Fibroblast of peridontal ligament (primary cell): ENCODE data around the gene MYO7A.

Source experiments
- DNase-seq: peaks from one replicate; pipeline ENCODE4 v3.0.0-alpha.2; 2010; ENCODE audit errors: extremely low read depth

Gene MYO7A

DNA sequence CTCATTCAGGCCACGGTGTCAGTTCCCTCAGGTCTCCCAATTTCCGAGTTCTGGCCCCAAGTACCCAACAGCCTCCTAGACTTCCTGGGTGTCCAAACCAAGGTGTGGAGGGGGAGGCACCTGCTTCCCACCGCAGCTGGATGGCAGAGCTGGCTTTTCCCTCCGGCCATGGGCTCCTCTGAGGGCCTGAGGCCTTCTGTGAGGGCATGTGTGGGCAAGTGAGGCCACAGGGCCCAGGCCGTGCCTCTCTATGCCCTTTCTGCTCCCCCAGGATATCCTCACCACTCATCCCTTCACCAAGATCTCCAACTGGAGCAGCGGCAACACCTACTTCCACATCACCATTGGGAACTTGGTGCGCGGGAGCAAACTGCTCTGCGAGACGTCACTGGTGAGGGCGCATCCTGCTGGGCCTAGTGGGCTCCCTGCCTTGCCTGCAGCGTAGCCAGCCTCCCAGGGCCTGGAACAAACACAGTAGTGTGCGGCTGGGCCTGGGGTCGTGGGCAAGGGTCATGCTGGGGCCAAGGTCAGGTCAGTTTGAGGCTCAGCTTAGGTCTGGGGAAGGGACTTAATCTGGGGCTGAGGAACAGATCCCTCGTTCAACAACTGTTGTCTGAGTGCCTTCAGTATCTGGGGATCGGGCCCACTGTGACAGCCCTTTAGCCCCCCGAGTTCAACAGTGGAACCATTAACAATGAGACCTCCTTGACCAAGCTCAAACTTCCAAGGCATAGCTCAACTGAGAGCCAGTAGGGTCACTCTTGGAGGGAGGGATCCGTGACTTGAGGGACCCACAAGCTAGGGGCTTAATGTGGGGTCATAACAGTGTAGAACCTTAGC, 85.8 kb downstream of the MYO7A start:
- no peak for DNase-seq

DNA sequence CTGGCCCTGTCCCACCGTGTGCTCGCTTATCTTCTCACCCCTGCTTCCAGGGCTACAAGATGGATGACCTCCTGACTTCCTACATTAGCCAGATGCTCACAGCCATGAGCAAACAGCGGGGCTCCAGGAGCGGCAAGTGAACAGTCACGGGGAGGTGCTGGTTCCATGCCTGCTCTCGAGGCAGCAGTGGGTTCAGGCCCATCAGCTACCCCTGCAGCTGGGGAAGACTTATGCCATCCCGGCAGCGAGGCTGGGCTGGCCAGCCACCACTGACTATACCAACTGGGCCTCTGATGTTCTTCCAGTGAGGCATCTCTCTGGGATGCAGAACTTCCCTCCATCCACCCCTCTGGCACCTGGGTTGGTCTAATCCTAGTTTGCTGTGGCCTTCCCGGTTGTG, 86.5 kb downstream of the MYO7A start:
- no peak for DNase-seq

DNA sequence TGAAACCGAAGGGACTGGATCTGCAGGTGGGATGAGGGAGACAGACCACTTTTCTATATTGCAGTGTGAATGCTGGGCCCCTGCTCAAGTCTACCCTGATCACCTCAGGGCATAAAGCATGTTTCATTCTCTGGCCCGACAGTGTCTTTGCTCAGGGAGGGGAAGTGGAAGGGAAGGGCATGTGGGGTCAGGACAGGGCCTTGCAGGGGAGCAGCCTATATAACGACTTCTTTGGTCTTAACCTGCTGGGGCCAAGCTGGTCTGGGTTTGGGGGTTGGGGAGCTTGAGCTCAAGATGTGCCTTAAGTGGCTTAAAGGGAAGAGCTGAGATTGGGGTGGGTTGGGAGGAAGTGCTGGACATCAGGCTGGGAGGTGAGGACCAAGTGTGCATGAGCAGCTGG, 87.1 kb downstream of the MYO7A start:
- DNase-seq = no peak

- DNase-seq = no peak
Measured at GRCh38 chr11:77217156-77217555, 89.1 kb downstream of the MYO7A start.

DNA sequence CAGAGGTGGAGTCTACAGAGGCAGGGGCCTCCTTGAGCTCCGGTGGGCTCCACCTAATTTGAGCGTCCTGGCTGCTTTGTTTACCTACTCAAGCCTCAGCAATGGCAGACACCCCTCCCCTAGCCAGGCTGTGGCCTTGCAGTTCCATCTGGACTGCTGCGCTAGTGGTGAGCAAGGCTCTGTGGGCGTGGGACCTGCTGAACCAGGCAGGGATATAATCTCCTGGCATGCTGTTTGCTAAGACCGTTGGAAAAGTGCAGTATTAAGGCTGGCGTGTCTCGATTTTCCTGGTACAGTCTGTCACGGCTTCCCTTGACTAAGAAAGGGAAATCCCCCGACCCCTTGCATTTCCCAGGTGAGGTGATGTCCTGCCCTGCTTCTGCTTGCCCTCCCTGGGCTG, 95.8 kb downstream of the MYO7A start:
- DNase-seq = no peak

DNA sequence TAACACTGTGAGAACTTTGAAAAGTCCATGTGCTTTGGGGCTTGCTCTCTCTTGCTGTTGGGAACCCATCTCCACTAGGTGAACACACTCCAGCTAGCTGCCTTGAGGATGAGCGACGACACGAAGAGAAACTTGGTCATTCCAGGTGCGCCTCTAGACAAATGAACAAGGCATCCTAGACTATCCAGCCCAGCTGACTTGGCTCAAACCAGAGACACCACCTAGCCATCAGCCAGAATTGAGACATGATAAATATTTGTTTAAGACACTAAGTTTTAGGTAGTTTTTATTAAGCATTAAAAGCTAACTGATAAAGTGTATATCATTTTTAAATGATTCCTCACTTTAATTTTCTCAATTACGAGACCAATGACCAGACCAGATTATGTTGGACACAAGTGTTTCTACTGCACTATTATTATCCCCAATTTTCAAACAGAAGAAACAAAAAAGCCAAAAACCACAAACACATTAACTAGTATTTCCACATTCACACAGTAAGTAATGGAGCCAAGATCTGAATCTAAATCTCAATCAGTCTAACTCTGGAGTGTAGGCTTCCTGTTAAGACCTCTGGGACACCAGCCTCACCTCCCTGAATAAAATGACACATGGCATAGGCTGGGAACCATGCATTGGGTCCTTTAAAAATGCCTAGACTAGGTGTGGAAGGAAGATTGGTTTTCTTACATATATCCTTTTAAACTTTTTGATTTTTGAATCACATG, 103.0 kb downstream of the MYO7A start:
- DNase-seq = no peak

GRCh38 chr11:77231800-77232199, 103.8 kb downstream of the MYO7A start:
- no peak for DNase-seq

GRCh38 chr11:77232242-77232641, 104.2 kb downstream of the MYO7A start:
- no peak for DNase-seq

GRCh38 chr11:77233011-77233410, 105.0 kb downstream of the MYO7A start:
- no peak for DNase-seq

DNA sequence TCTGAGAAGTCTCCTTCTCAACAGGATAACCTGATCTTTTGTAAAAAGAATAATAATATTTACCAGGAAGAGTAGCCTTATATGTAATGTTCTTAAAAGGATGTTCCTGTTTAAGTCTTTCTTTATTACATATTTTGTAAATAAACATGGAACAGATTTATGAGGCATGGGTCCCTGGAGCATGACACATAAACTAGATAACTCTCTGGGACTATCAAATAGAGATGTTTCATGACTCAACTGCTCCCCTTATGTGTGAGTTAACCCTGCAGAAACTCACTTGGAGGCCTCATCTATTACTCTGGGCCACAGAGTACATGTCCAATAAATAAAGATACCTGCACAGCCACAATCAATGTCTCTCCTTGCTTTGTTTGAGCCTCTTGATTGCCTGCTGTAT, 108.9 kb downstream of the MYO7A start:
- peak; percentile 26 for DNase-seq

- DNase-seq = peak; percentile 84
Measured at GRCh38 chr11:77244277-77245027, 116.4 kb downstream of the MYO7A start.

- no peak for DNase-seq
Measured at GRCh38 chr11:77249427-77249826, 121.4 kb downstream of the MYO7A start.

GRCh38 chr11:77250881-77251640, 123.0 kb downstream of the MYO7A start:
- peak; percentile 37 for DNase-seq

- no peak for DNase-seq
Measured at GRCh38 chr11:77252555-77253270, 124.7 kb downstream of the MYO7A start.

DNA sequence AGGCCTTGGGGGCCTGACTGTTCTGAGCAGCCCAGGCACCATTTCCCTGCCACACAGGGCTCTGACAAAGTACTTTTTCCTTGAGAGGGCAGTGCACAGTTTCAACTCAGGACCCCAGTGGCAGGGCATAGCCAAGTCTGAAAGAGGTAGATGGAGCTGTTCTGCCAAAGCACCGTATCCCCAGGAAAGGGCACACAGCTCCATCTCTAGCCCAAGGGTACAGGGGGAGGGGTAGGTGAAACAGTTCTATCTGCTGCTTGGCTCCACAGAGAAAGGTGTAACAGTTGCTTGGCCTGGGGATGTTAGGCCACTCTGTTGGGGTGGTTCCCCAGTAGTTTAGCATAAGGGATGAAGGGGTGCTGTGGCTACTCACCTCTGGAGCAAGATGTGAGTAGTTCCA, 125.6 kb downstream of the MYO7A start:
- DNase-seq = no peak

- peak; percentile 73 for DNase-seq
Measured at GRCh38 chr11:77259641-77260040, 131.6 kb downstream of the MYO7A start.

- DNase-seq = no peak
Measured at GRCh38 chr11:77262803-77263202, 134.8 kb downstream of the MYO7A start.
